ENCODE data around the gene CDC37.

The CDC37 gene

DNA sequence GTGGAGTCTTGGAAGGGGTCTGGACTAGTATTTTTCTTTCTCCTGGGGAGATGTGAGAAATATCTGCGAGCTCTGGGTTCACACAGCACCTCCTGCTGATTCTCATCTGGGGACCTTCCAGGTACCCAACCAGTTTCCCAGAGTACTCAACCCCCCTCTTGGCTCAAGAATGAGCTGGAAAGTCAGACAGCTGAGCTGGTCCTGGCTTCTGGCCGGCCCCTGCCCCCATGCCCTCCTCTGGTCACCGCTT is 14.8 kb upstream of the CDC37 start:
- no peaks in the 10 kb centered on the region for H3K36me3 ChIP-seq (ENCODE audit: control insufficient read depth, insufficient read depth, low read length)
- peaks cover 21% of the 10 kb centered on the region for H3K4me1 ChIP-seq
- H3K9me3 ChIP-seq (ENCODE audit: control insufficient read depth, low read length) = no peaks in the 10 kb centered on the region
- no peaks in the 10 kb centered on the region for H3K27me3 ChIP-seq (ENCODE audit: control insufficient read depth, insufficient read depth, low read length)
- no peak overlapping the region for H3K4me3 ChIP-seq (ENCODE audit: low read depth, low read length)
- H3K79me2 ChIP-seq = no peaks in the 10 kb centered on the region
- TF ChIP-seq, protein P1, sequence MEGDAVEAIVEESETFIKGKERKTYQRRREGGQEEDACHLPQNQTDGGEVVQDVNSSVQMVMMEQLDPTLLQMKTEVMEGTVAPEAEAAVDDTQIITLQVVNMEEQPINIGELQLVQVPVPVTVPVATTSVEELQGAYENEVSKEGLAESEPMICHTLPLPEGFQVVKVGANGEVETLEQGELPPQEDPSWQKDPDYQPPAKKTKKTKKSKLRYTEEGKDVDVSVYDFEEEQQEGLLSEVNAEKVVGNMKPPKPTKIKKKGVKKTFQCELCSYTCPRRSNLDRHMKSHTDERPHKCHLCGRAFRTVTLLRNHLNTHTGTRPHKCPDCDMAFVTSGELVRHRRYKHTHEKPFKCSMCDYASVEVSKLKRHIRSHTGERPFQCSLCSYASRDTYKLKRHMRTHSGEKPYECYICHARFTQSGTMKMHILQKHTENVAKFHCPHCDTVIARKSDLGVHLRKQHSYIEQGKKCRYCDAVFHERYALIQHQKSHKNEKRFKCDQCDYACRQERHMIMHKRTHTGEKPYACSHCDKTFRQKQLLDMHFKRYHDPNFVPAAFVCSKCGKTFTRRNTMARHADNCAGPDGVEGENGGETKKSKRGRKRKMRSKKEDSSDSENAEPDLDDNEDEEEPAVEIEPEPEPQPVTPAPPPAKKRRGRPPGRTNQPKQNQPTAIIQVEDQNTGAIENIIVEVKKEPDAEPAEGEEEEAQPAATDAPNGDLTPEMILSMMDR (IDR thresholded peaks at IDR 0.05) = no peak
- no peak overlapping the region for H3K4me2 ChIP-seq (ENCODE audit: low read length)
- no peak overlapping the region for H3K27ac ChIP-seq
- no peak overlapping the region for H3K9ac ChIP-seq
- H2AFZ ChIP-seq = no peak overlapping the region

- H2AFZ ChIP-seq = no peak overlapping the region
- no peak overlapping the region for H3K4me3 ChIP-seq (ENCODE audit: low read depth, low read length)
- H3K79me2 ChIP-seq = no peaks in the 10 kb centered on the region
- no peak overlapping the region for H3K9ac ChIP-seq
- H3K4me1 ChIP-seq = peaks cover 21% of the 10 kb centered on the region
- no peak overlapping the region for H3K4me2 ChIP-seq (ENCODE audit: low read length)
- H3K9me3 ChIP-seq (ENCODE audit: control insufficient read depth, low read length) = no peaks in the 10 kb centered on the region
- H3K27ac ChIP-seq = no peak overlapping the region
- no peaks in the 10 kb centered on the region for H3K27me3 ChIP-seq (ENCODE audit: control insufficient read depth, insufficient read depth, low read length)
- no peaks in the 10 kb centered on the region for H3K36me3 ChIP-seq (ENCODE audit: control insufficient read depth, insufficient read depth, low read length)
- TF ChIP-seq, protein P1 (IDR thresholded peaks at IDR 0.05) = no peak
Observed at GRCh38 chr19:10417541-10418234, 14.3 kb upstream of the CDC37 start.

DNA sequence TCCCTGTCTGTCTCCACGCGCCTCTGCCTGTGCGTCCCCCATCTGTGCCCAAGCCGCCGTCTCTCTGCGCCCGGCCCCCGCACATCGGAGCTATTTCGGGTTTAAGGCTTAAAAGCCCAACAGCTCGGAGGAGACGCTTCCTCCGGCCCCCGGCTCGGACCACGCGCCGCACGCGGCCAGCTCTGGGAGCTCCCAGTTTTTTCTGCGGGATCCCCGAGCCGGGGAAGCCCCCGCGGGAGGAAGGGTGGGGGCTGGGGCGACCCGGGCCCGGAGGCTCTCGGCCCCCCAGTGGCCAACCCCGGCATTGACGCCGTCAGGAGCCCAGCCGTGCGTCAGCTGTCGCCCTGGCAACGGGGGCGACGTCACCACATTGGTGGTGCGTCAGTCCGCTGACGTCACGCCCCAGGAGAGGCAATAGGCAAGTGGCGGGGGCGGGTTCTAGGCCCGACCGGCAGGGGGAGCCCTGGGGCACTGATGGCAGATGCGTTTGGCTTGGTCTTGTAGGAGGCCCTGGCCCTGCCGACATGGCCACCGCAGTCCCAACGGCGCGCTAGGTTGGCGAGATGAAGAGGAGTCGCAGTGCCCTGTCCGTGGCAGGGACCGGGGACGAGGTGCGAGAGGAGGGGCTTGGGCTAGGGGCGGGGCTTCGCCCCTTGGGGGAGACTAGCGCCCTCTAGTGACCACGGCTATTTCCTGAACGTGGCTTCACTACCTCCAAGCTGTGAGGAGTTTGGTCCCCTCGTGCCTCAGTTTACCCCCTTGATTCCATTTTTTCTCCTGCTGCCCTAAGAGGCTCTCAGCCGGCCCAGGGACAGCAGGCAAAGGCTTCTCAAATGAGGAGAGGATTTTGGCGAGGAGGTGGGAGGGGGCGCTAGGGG is 13.3 kb upstream of the CDC37 start:
- peak overlapping the region; percentile 62 for H3K4me3 ChIP-seq (ENCODE audit: low read depth, low read length)
- H3K4me1 ChIP-seq = peaks cover 21% of the 10 kb centered on the region
- no peak overlapping the region for H3K9ac ChIP-seq
- H2AFZ ChIP-seq = peak overlapping the region; percentile 80
- no peaks in the 10 kb centered on the region for H3K36me3 ChIP-seq (ENCODE audit: control insufficient read depth, insufficient read depth, low read length)
- peak overlapping the region; percentile 74 for H3K4me2 ChIP-seq (ENCODE audit: low read length)
- no peaks in the 10 kb centered on the region for H3K9me3 ChIP-seq (ENCODE audit: control insufficient read depth, low read length)
- peak overlapping the region; percentile 20 for H3K27ac ChIP-seq
- TF ChIP-seq, protein P1 (IDR thresholded peaks at IDR 0.05) = peak; percentile 82
- no peaks in the 10 kb centered on the region for H3K27me3 ChIP-seq (ENCODE audit: control insufficient read depth, insufficient read depth, low read length)
- no peaks in the 10 kb centered on the region for H3K79me2 ChIP-seq

DNA sequence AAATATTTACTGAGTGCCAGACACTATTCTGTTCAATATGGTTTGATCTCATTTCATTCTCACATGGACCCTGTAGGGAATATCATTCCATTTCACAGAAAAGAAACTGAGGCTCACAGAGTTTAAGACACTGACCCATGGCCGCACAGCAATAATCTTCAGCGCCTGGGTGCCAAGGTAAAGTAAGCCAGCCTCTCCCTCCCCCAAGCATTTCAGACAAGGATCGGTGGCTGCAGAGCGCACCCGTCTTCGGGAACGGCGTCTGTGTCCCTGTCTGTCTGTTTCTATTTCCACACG is 12.7 kb upstream of the CDC37 start:
- Histone ChIP-seq H3K9ac (no peak overlapping the region), H3K27ac (no peak overlapping the region), H3K36me3 (ENCODE audit: control insufficient read depth, insufficient read depth, low read length) (no peaks in the 10 kb centered on the region), H3K4me2 (ENCODE audit: low read length) (peak overlapping the region; percentile 74), H3K27me3 (ENCODE audit: control insufficient read depth, insufficient read depth, low read length) (no peaks in the 10 kb centered on the region), H3K79me2 (no peaks in the 10 kb centered on the region), H2AFZ (peak overlapping the region; percentile 80), H3K4me1 (peaks cover 21% of the 10 kb centered on the region), H3K9me3 (ENCODE audit: control insufficient read depth, low read length) (no peaks in the 10 kb centered on the region), H3K4me3 (ENCODE audit: low read depth, low read length) (peak overlapping the region; percentile 62)
- TF ChIP-seq, protein P1 (IDR thresholded peaks at IDR 0.05) = no peak
